SK-N-SH (cell line): Measurements from ENCODE around the gene POGK. TPM values are rescaled to one million over a fixed set of nuclear protein-coding genes. Genes with fewer than 3 reads are reported as not detected.

Experiments used
- CTCF ChIA-PET: fragments of 300-600, 350-600 bp; formaldehyde crosslinking; extraction: SDS; loops from one replicate; lab custom pipeline; 2021; lab: Yijun Ruan, JAX
- POLR2A ChIA-PET: fragments of 350-600 bp; sonication (Branson Sonifier 250); formaldehyde crosslinking; extraction: SDS; loops from one replicate; lab custom pipeline; 2020; ENCODE audit warnings: antibody characterized with exemption, inconsistent platforms; lab: Yijun Ruan, JAX
- DNase-seq: peaks from one replicate; pipeline ENCODE4 v3.0.0; 2012
- H2AFZ ChIP-seq: fragments of 200-600 bp; sonication (generic); 2 replicates; pipeline ENCODE4 v1.8.1; 2016; ENCODE audit warnings: antibody characterized with exemption, mild to moderate bottlenecking, low read depth
- H3F3A ChIP-seq: fragments of 200-600 bp; sonication (generic); replicated peaks from 2 replicates; pipeline ENCODE3; 2016; ENCODE audit warnings: antibody characterized with exemption, mild to moderate bottlenecking; ENCODE audit not compliant: insufficient read depth
- H3K27ac ChIP-seq, 2 experiments: fragments of 200-500 bp in 1 of 2; fragments of 200-600 bp in 1 of 2; sonication (Bioruptor generic) in 1 of 2; sonication (generic), shearing (Covaris generic) in 1 of 2; 2 replicates each; pipeline versions ENCODE4 v1.5.1 to v1.6.1; 2014 to 2016; ENCODE audit warnings: low read depth in 2 of 2, inconsistent platforms in 1 of 2, low read length in 1 of 2, mild to moderate bottlenecking in 1 of 2, mixed read lengths in 1 of 2
- H3K27me3 ChIP-seq: fragments of 200-600 bp; sonication (generic), shearing (Covaris generic); 2 replicates; pipeline ENCODE4 v1.6.1; 2016; ENCODE audit warnings: mixed run types; ENCODE audit not compliant: insufficient read depth
- H3K36me3 ChIP-seq, 2 experiments: fragments of 200-500 bp in 1 of 2; fragments of 200-600 bp in 1 of 2; sonication (Bioruptor generic) in 1 of 2; sonication (generic) in 1 of 2; replicated peaks in 1 of 2; 2 replicates each; pipeline versions ENCODE3 to v1.5.1; 2014 to 2016; ENCODE audit warnings: low read length in 1 of 2, mild to moderate bottlenecking in 1 of 2; ENCODE audit not compliant: insufficient read depth in 2 of 2, control insufficient read depth in 1 of 2
- H3K4me1 ChIP-seq, 2 experiments: fragments of 200-500 bp in 1 of 2; fragments of 200-600 bp in 1 of 2; sonication (Bioruptor generic) in 1 of 2; sonication (generic), shearing (Covaris generic) in 1 of 2; 2 replicates each; pipeline versions ENCODE4 v1.5.1 to v1.6.1; 2014 to 2016; ENCODE audit warnings: low read depth in 1 of 2, low read length in 1 of 2, mixed run types in 1 of 2; ENCODE audit not compliant: insufficient read depth in 2 of 2, control insufficient read depth in 1 of 2
- H3K4me2 ChIP-seq: fragments of 200-600 bp; sonication (generic), shearing (Covaris generic); 2 replicates; pipeline ENCODE4 v1.6.1; 2017; ENCODE audit warnings: mixed run types
- H3K4me3 ChIP-seq, 2 experiments: fragments of 200-500 bp in 1 of 2; fragments of 200-600 bp in 1 of 2; sonication (Bioruptor generic) in 1 of 2; sonication (generic), shearing (Covaris generic) in 1 of 2; 2 replicates each; pipeline versions ENCODE4 v1.5.1 to v1.8.1; 2014 to 2016; ENCODE audit warnings: low read depth in 2 of 2, inconsistent platforms in 1 of 2, low read length in 1 of 2, mild to moderate bottlenecking in 1 of 2, mixed read lengths in 1 of 2, moderate library complexity in 1 of 2
- H3K79me2 ChIP-seq: fragments of 200-600 bp; sonication (generic); 2 replicates; pipeline ENCODE4 v1.8.1; 2017; ENCODE audit warnings: mild to moderate bottlenecking; ENCODE audit not compliant: insufficient read depth
- H3K9ac ChIP-seq: fragments of 200-600 bp; sonication (generic); 2 replicates; pipeline ENCODE4 v1.6.1; 2017; ENCODE audit warnings: mixed run types
- H3K9me2 ChIP-seq: fragments of 200-600 bp; sonication (generic); 2 replicates; pipeline ENCODE4 v1.6.1; 2017; ENCODE audit warnings: mixed run types
- H3K9me3 ChIP-seq: fragments of 200-600 bp; sonication (generic); 2 replicates; pipeline ENCODE4 v1.6.1; 2017; ENCODE audit warnings: mixed run types, mild to moderate bottlenecking, moderate library complexity
- H4K20me1 ChIP-seq: fragments of 200-600 bp; sonication (generic); 2 replicates; pipeline ENCODE4 v1.6.1; 2017; ENCODE audit warnings: mild to moderate bottlenecking, mixed run types; ENCODE audit not compliant: insufficient read depth
- CHD2 ChIP-seq: fragments of 150-350 bp; IDR thresholded peaks from 2 replicates; pipeline ENCODE4 v1.6.1; 2018; ENCODE audit warnings: low read length; ENCODE audit not compliant: partially characterized antibody
- ELF1 ChIP-seq: IDR thresholded peaks from 2 replicates; pipeline ENCODE4 v1.4.0; 2012
- EP300 ChIP-seq, 2 experiments: IDR thresholded peaks; 2 replicates each; pipeline versions ENCODE4 v1.4.0 to v1.6.1; 2012; ENCODE audit warnings: borderline replicate concordance in 1 of 2, low read depth in 1 of 2, low read length in 1 of 2
- EZH2phosphoT487 ChIP-seq: fragments of 200-600 bp; sonication (generic); IDR thresholded peaks from 2 replicates; pipeline ENCODE4 v1.6.1; 2017; ENCODE audit warnings: low read depth, mixed run types, mild to moderate bottlenecking, antibody characterized with exemption, moderate library complexity, borderline replicate concordance
- FOXJ3 ChIP-seq: sonication (generic); formaldehyde crosslinking; IDR thresholded peaks from 2 replicates; pipeline ENCODE4 v1.5.1; 2020; ENCODE audit warnings: mild to moderate bottlenecking, missing genetic modification reagents
- FOXM1 ChIP-seq: IDR thresholded peaks from 2 replicates; pipeline ENCODE4 v1.4.0; 2012; ENCODE audit warnings: low read depth, mild to moderate bottlenecking
- GABPA ChIP-seq: IDR thresholded peaks from 2 replicates; pipeline ENCODE4 v1.4.0; 2012; ENCODE audit warnings: low read depth, mild to moderate bottlenecking
- GATA2 ChIP-seq: sonication (generic); formaldehyde crosslinking; IDR thresholded peaks from 2 replicates; pipeline ENCODE4 v1.5.0; 2020; ENCODE audit warnings: mild to moderate bottlenecking, missing genetic modification reagents
- JUND ChIP-seq: IDR thresholded peaks from 2 replicates; pipeline ENCODE4 v1.4.0; 2012
- MAX ChIP-seq: IDR thresholded peaks from 2 replicates; pipeline ENCODE4 v1.4.0; 2012; ENCODE audit warnings: low read depth
- MXI1 ChIP-seq: IDR thresholded peaks from 2 replicates; pipeline ENCODE4 v1.6.1; 2012; ENCODE audit warnings: mild to moderate bottlenecking, low read depth, low read length, improper control_type of control experiment
- NFIC ChIP-seq: IDR thresholded peaks from 2 replicates; pipeline ENCODE4 v1.4.0; 2012; ENCODE audit warnings: borderline replicate concordance
- PBX3 ChIP-seq: IDR thresholded peaks from 2 replicates; pipeline ENCODE4; 2012
- POLR2AphosphoS5 ChIP-seq: IDR thresholded peaks from 2 replicates; pipeline ENCODE4 v1.6.1; 2012; ENCODE audit warnings: low read depth, low read length
- RCOR1 ChIP-seq: fragments of 150-350 bp; IDR thresholded peaks from 2 replicates; pipeline ENCODE4 v1.6.1; 2017; ENCODE audit warnings: antibody characterized with exemption, low read length
- RFX5 ChIP-seq: IDR thresholded peaks from 2 replicates; pipeline ENCODE4 v1.6.1; 2012; ENCODE audit warnings: mild to moderate bottlenecking, improper control_type of control experiment, low read length
- RXRA ChIP-seq: IDR thresholded peaks from 2 replicates; pipeline ENCODE4 v1.4.0; 2012; ENCODE audit warnings: low read depth, mild to moderate bottlenecking, borderline replicate concordance
- SIN3A ChIP-seq: IDR thresholded peaks from 2 replicates; pipeline ENCODE4 v1.6.1; 2012; ENCODE audit warnings: low read depth, mild to moderate bottlenecking, low read length, moderate library complexity, borderline replicate concordance
- TAF1 ChIP-seq: IDR thresholded peaks from 2 replicates; pipeline ENCODE4 v1.6.1; 2012; ENCODE audit warnings: low read depth, mild to moderate bottlenecking, low read length, moderate library complexity, borderline replicate concordance
- TCF12 ChIP-seq: IDR thresholded peaks from 2 replicates; pipeline ENCODE4 v1.4.0; 2012
- TEAD4 ChIP-seq: IDR thresholded peaks from 2 replicates; pipeline ENCODE4 v1.4.0; 2012; ENCODE audit warnings: mild to moderate bottlenecking, borderline replicate concordance; ENCODE audit not compliant: insufficient read depth
- USF2 ChIP-seq: fragments of 150-350 bp; IDR thresholded peaks from 2 replicates; pipeline ENCODE4 v1.6.1; 2017; ENCODE audit warnings: antibody characterized with exemption, low read length, low read depth, borderline replicate concordance
- WGBS: methylation state at CpG from one replicate; pipeline ENCODE4 v1.1.6; 2017; ENCODE audit warnings: low lambda C conversion rate; 5-methylcytosine and 5-hydroxymethylcytosine counted together
- polyA plus RNA-seq, 3 experiments: library from polyadenylated mRNA; depleted of rRNA; stranded (reverse); fragments of >200 nt; gene quantifications; 2 replicates each; pipeline ENCODE4 v1.2.3, GENCODE V29; 2012

The POGK gene
- polyA plus RNA-seq, 1 of the 3 experiments (the other 2 are of a cell fraction): 13.9 TPM

DNA sequence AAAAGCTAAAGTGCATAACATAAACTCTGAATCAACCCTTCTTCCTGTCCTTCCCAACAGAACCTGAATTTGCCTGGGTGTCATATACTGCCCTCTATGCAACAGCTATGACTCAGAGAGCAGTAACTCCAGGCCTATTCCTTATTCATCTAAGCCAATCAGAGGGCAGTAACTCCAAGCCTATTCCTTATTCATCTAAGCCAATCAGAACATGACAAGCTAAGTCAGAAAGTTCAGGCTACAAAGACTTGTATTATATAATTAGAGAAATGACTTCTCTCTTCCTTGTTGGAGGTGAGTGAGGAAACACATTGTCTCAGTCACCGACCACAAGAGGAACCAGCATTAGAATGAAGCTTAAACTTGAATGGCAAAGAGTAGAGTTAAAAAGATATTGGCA lies 63.0 kb downstream of the POGK start (continued):
- TF ChIP-seq POLR2AphosphoS5: no peak
- TF ChIP-seq SIN3A: no peak
- no peak for TF ChIP-seq FOXM1
- TF ChIP-seq RCOR1: no peak
- no peak for TF ChIP-seq NFIC
- TF ChIP-seq FOXJ3 (CRISPR knock-in tag): no peak
- TF ChIP-seq MAX: no peak
- no peak for TF ChIP-seq RXRA

DNA sequence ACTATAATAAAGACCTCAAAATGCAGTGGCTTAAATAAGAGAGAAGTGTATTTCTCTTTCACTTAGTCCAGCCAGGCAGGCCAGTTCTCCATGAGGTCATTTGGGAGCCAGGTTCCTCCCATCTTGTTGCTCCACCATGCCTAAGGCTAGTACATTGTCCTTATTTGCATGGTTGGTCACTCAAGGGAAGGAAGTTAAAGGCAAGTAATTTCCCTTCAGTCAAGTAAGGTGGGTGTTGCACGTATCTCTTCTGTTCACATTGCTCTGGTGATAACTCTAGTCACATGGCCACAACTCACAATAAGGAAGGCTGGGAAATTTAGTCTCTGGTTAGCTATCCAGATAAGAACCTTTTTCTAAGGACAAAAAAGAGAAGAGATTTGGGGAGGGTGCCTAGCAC lies 64.0 kb downstream of the POGK start:
- no peaks in the 10 kb centered on the region for H3K9me3 ChIP-seq
- no peak overlapping the region for H2AFZ ChIP-seq
- ChIA-PET CTCF (interaction anchor here (22.1 kb wide), 1 partner anchor 155 kb away, joined by 769 read pairs; no protein-coding TSS in a partner anchor), POLR2A (no interaction called here)
- no peaks in the 10 kb centered on the region for H3K9me2 ChIP-seq
- H3K4me2 ChIP-seq: no peak overlapping the region
- no peaks in the 10 kb centered on the region for H3K4me1 ChIP-seq
- no peak overlapping the region for H3K9ac ChIP-seq
- no peaks in the 10 kb centered on the region for H3K79me2 ChIP-seq
- H3K27me3 ChIP-seq: no peaks in the 10 kb centered on the region
- WGBS: 25% methylated on average over 1 of the region's 1 CpG
- no peaks in the 10 kb centered on the region for H4K20me1 ChIP-seq
- H3K27ac ChIP-seq: no peak overlapping the region
- TF ChIP-seq SIN3A (no peak), RCOR1 (no peak), GABPA (no peak), EP300 (IDR thresholded peaks at IDR 0.05; ENCODE audit: borderline replicate concordance in 1 of 2, low read depth in 1 of 2, low read length in 1 of 2) (no peak), FOXJ3 (CRISPR knock-in tag) (no peak), PBX3 (no peak), MXI1 (no peak), JUND (no peak), ELF1 (no peak), GATA2 (CRISPR knock-in tag) (no peak)
- no peaks in the 10 kb centered on the region for H3K36me3 ChIP-seq
- no peak for DNase-seq
- no peak overlapping the region for H3K4me3 ChIP-seq
- no peaks in the 10 kb centered on the region for H3F3A ChIP-seq

- DNase-seq: no peak
- no peak overlapping the region for H3K9ac ChIP-seq
- no peaks in the 10 kb centered on the region for H3K9me3 ChIP-seq
- CTCF ChIA-PET: interaction anchor here (0.6 to 22.1 kb wide), 4 partner anchors 11 to 629 kb away, joined by 3 to 769 read pairs (median 4); no protein-coding TSS in a partner anchor
- H3K9me2 ChIP-seq: no peaks in the 10 kb centered on the region
- H3K27ac ChIP-seq: no peak overlapping the region
- H2AFZ ChIP-seq: no peak overlapping the region
- POLR2A ChIA-PET: no interaction called here
- H3K79me2 ChIP-seq: no peaks in the 10 kb centered on the region
- H3K4me2 ChIP-seq: no peak overlapping the region
- TF ChIP-seq POLR2AphosphoS5: no peak
- TF ChIP-seq RFX5: no peak
- TF ChIP-seq PBX3: no peak
- TF ChIP-seq EP300 (IDR thresholded peaks at IDR 0.05; ENCODE audit: borderline replicate concordance in 1 of 2, low read depth in 1 of 2, low read length in 1 of 2): no peak
- no peak for TF ChIP-seq CHD2
- no peak for TF ChIP-seq JUND
- TF ChIP-seq TAF1: no peak
- TF ChIP-seq GABPA: no peak
- no peak for TF ChIP-seq USF2
- TF ChIP-seq TCF12: no peak
- TF ChIP-seq EZH2phosphoT487: no peak
- TF ChIP-seq RCOR1: no peak
- TF ChIP-seq FOXM1: no peak
- TF ChIP-seq TEAD4: no peak
- no peak for TF ChIP-seq FOXJ3 (CRISPR knock-in tag)
- no peak overlapping the region for H3K4me3 ChIP-seq
- H3F3A ChIP-seq: no peaks in the 10 kb centered on the region
- no peaks in the 10 kb centered on the region for H3K4me1 ChIP-seq
- H3K27me3 ChIP-seq: no peaks in the 10 kb centered on the region
- no peaks in the 10 kb centered on the region for H4K20me1 ChIP-seq
- H3K36me3 ChIP-seq: no peaks in the 10 kb centered on the region
- 3% methylated on average over 2 of the region's 2 CpGs for WGBS
These were observed 65.9 kb downstream of the POGK start for GRCh38 chr1:166905136-166905535.
